Osteocyte (in vitro differentiated cells): ENCODE measurements around the gene PDGFRB. TPM values are rescaled to one million over a fixed set of nuclear protein-coding genes. Genes with fewer than 3 reads are reported as not detected.

Experiments used
- DNase-seq: peaks from one replicate; pipeline ENCODE4 v3.0.0; 2021; ENCODE audit warnings: mixed read lengths; ENCODE audit not compliant: unreplicated experiment; ENCODE audit errors: extremely low spot score
- H3K27ac Mint-ChIP-seq: one replicate; pipeline ENCODE4 v1.8.0; 2021; ENCODE audit warnings: mild to moderate bottlenecking, mixed read lengths; ENCODE audit not compliant: unreplicated experiment
- H3K27me3 Mint-ChIP-seq: one replicate; pipeline ENCODE4 v1.8.0; 2021; ENCODE audit warnings: mixed read lengths; ENCODE audit not compliant: unreplicated experiment
- H3K36me3 Mint-ChIP-seq: one replicate; pipeline ENCODE4 v1.8.0; 2021; ENCODE audit warnings: mixed read lengths; ENCODE audit not compliant: unreplicated experiment
- H3K4me1 Mint-ChIP-seq: one replicate; pipeline ENCODE4 v1.8.0; 2021; ENCODE audit warnings: mixed read lengths; ENCODE audit not compliant: unreplicated experiment
- H3K4me3 Mint-ChIP-seq: one replicate; pipeline ENCODE4 v1.8.0; 2021; ENCODE audit warnings: mild to moderate bottlenecking, moderate library complexity, mixed read lengths; ENCODE audit not compliant: unreplicated experiment
- H3K9me3 Mint-ChIP-seq: one replicate; pipeline ENCODE4 v1.8.0; 2021; ENCODE audit warnings: mixed read lengths; ENCODE audit not compliant: unreplicated experiment
- total RNA-seq: library from RNA; stranded (reverse); gene quantifications from 2 replicates; pipeline ENCODE4 v1.2.1, GENCODE V29; 2021
- TF ChIP-seq, protein P1 (sequence below): fragments of 200-600 bp; sonication (generic); IDR thresholded peaks from 2 replicates; pipeline ENCODE4 v1.5.0; 2021; ENCODE audit warnings: antibody characterized with exemption, mild to moderate bottlenecking, moderate library complexity

The PDGFRB gene
- total RNA-seq, 1 donor from 2014 or later: 1,093 TPM

DNA sequence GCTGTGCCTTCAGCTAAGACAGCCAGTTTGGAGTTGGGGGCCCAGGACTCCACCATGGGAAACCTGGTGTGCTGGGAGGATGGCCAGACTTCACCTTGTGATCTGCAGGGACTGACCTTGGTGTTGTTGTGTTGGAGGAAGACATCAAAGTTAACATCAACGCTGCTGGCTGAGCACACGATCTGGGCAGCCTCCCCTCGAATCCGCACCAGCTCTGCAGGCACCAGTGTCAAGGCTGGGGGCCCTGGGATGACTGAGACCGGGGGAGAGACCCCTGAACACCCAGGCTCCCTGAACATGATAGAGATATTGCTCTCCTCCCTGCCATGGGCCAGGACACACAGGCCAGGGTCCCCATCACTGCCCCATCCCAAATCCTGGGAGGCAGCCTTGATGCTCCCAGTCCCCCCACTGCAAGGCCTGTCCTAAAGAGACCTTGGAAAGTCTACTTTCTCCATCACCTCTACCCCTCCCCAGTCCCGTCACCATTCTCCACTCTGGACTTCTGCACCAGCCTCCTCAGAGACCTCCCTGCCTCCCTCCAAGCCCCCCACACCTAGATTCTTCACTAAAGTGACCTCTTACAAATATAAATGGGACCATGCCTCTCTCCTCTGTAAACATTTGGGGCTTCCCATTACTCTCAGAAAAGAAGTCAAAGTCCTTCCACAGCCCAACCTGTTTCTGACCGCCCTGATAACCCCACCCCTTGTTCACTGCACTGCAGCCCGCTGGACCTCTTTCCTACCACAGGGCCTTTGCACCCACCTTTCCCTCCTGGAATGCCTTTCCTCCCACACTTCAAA is 77.4 kb downstream of the PDGFRB start:
- DNase-seq: peak; percentile 70
- Mint-ChIP-seq H3K36me3 (no peaks in the 10 kb centered on the region), H3K9me3 (no peaks in the 10 kb centered on the region), H3K4me1 (peaks cover 8% of the 10 kb centered on the region), H3K4me3 (no peak overlapping the region), H3K27ac (no peak overlapping the region), H3K27me3 (no peaks in the 10 kb centered on the region)
- TF ChIP-seq, protein P1, sequence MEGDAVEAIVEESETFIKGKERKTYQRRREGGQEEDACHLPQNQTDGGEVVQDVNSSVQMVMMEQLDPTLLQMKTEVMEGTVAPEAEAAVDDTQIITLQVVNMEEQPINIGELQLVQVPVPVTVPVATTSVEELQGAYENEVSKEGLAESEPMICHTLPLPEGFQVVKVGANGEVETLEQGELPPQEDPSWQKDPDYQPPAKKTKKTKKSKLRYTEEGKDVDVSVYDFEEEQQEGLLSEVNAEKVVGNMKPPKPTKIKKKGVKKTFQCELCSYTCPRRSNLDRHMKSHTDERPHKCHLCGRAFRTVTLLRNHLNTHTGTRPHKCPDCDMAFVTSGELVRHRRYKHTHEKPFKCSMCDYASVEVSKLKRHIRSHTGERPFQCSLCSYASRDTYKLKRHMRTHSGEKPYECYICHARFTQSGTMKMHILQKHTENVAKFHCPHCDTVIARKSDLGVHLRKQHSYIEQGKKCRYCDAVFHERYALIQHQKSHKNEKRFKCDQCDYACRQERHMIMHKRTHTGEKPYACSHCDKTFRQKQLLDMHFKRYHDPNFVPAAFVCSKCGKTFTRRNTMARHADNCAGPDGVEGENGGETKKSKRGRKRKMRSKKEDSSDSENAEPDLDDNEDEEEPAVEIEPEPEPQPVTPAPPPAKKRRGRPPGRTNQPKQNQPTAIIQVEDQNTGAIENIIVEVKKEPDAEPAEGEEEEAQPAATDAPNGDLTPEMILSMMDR: no peak

DNA sequence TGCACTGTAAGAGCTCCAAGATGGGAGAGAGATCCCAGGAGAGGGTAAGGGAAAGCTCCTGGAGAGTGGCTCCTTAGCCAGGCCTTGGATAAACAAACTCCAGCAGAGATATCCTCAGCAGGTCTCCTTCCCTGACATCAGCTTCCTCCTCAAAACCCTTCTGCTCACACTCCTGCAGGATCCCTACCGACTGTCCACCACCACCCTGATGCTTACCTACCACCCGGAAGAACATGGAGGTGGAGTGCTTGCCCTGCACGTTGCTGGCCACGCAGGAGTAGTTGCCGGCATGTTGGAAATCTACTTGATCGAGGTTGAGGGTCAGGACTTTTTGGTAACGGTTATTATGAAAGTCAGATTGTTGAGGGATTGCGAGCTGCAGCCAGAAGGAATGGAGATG is 78.6 kb downstream of the PDGFRB start:
- H3K4me1 Mint-ChIP-seq: peaks cover 8% of the 10 kb centered on the region
- peaks cover 4% of the 10 kb centered on the region for H3K36me3 Mint-ChIP-seq
- H3K27me3 Mint-ChIP-seq: no peaks in the 10 kb centered on the region

DNA sequence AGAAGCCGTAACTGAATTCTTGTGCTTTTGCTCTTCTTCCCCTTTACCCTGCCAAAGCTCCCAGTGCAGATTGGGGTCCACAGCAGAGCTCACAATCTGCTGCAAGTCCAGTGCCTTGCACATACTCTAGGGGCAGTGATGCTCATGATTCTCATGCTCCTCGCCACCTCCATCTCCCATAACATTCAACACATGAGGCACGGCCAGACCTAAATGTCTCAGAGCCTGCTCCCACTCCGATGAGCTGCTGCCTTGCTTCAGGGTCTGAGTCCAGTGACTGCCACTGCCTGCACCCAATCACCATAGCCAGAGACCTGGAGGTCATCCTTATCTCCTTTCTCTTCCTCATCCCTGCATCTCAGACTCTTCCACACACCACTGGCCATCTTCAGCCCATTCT is 79.8 kb downstream of the PDGFRB start:
- Mint-ChIP-seq H3K27ac (no peak overlapping the region), H3K4me3 (no peak overlapping the region), H3K9me3 (peaks cover 4% of the 10 kb centered on the region), H3K4me1 (peaks cover 6% of the 10 kb centered on the region), H3K27me3 (no peaks in the 10 kb centered on the region), H3K36me3 (peaks cover 4% of the 10 kb centered on the region)
- TF ChIP-seq, protein P1: no peak
- DNase-seq: peak; percentile 57

More for the DNA sequence above, 78.6 kb downstream of the PDGFRB start:
- Mint-ChIP-seq H3K4me3 (no peak overlapping the region), H3K9me3 (peaks cover 4% of the 10 kb centered on the region), H3K27ac (no peak overlapping the region)
- peak; percentile 32 for DNase-seq
- TF ChIP-seq, protein P1: no peak

DNA sequence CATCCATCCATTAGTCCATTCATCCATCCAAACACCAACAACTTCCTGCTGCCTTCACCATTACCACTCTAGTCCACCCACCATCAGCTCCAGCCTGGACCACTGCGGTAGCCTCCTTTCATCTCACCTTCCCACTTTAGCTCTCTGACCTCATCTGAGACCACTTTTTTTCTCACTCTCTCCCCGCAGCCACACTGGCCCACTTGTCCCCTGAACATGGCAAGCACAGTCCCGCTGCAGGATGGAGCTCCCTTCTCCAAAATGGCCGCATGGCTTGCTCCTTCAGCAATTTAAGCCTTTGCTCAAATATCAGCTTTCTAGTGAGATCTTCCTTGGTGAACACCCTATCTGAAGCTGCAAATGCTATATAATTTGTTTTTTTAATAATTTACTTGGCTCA is 80.4 kb downstream of the PDGFRB start:
- Mint-ChIP-seq H3K27ac (no peak overlapping the region), H3K4me1 (peaks cover 6% of the 10 kb centered on the region), H3K27me3 (no peaks in the 10 kb centered on the region), H3K9me3 (peaks cover 4% of the 10 kb centered on the region), H3K36me3 (peaks cover 4% of the 10 kb centered on the region), H3K4me3 (no peak overlapping the region)
- DNase-seq: peak; percentile 44
- TF ChIP-seq, protein P1: no peak

DNA sequence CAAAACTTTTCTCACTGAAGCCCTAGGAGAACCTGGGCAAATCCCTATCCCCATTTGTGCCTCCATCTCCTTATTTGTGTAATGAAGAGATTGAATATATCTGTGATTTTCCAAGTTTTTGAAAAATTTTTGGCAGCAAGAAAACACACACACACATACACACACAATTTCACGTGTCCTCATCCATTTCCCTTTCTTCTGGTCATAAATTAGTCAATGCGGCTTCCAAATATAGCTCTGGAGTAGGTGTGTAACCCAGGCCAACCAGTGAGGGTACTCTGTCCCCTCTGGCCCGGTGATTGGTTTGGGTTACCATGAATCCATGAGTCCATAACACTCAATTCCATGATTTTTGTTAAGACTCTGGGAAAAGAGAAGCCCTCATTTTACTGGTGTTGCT is 82.0 kb downstream of the PDGFRB start:
- no peak for DNase-seq
- Mint-ChIP-seq H3K27ac (no peak overlapping the region), H3K4me1 (peaks cover 5% of the 10 kb centered on the region), H3K9me3 (peaks cover 4% of the 10 kb centered on the region), H3K36me3 (peaks cover 4% of the 10 kb centered on the region), H3K27me3 (no peaks in the 10 kb centered on the region), H3K4me3 (no peak overlapping the region)
- TF ChIP-seq, protein P1: no peak
